Activated CD4-positive, alpha-beta T cell treated with anti-CD3 and anti-CD28 coated beads, Interleukin-2, amount 50 U/mL, for 16 hours (primary cell): ENCODE data around the gene LRRC51.

Experiments
- DNase-seq: peaks from one replicate; pipeline ENCODE4 v3.0.0-alpha.2; 2020

LRRC51 gene

GRCh38 chr11:72080326-72081183 is at the start of gene LRRC51, which contains the start of gene NUMA1:
LRRC51 (plus strand) TSS chr11:72080850; CDS start chr11:72089084, 8,234 bp downstream.
NUMA1 (minus strand) TSS chr11:72080542; CDS start chr11:72035943, 44,599 bp downstream.
- peak; percentile 100 for DNase-seq

- DNase-seq, result no peak
Measured at GRCh38 chr11:72036687-72037086, 44.0 kb upstream of the LRRC51 start.

DNA sequence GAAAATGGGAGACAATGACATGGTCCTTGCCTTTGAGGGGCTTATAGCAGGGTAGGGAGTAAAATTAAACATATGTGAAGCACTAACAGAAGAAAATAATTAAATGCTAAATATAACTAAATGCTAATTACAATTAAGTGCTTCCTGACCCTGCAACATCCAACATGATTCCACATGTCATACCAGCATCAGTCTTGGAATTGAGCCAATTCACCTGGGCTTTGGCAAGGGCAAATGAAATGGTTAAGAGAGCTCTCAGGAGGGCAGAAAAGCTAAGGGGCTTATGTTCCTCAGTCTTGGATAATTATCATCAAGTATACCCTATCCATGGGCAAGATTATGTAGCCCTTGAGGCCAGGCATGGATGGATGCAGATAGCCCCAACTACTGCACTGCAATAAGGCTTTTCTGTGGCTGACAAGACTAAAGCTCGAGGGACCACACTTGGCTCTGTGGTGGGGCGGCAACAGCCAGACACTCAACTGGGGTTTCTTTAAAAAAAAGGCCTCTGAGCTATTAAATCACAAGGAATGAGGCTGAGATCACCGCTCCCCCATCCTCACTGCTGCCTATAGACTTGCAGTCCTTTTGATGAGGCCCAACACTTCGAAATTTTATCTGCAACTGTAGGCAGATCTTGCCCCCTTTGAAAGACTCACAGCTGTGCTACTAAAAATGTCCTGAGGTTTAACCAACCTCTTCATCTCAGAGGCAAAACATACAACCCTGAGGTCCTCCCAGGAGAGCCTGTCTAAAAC is 42.9 kb upstream of the LRRC51 start:
- DNase-seq, result no peak

- no peak for DNase-seq
Measured at GRCh38 chr11:72038491-72038890, 42.2 kb upstream of the LRRC51 start.

DNA sequence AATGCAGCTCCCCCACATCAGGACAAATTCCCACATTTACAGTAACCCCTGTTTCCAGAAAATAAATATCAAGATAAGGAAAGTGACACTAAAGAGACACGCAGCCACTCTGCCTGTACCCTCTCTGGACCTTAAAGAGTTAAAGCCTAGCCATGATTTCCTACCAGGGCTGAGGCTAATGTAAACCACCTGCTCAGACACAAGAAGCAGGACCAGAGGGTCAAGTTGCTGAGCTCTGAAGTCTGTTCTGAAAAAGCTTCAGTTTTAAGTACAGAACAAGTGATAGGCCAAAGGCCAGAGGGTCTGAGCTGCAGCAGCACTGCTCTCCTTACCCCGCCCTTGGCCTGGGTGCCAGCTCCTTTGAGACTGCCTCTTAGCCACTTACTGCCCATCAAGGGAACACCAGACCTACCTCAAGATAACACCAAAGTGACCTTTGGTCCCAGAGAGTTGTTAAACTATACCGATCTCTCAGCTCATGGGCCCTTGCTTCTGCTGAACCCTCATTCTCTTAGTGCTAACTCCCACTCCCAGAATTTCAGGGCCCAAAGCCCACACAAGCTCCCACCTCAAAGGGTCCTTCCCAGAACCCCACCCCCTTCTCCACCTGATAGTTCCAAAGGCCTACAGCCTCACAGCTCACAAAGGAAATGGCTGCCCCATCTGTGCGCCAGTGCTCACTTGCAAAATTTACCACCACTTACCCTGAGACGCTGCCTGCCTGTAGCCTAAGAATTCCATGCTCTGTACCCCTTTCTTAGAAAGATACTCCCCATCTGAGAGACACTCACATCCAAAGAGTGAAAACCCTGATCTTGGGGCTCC is 41.4 kb upstream of the LRRC51 start:
- no peak for DNase-seq

GRCh38 chr11:72039856-72040401 is 40.7 kb upstream of the LRRC51 start:
- no peak for DNase-seq

DNA sequence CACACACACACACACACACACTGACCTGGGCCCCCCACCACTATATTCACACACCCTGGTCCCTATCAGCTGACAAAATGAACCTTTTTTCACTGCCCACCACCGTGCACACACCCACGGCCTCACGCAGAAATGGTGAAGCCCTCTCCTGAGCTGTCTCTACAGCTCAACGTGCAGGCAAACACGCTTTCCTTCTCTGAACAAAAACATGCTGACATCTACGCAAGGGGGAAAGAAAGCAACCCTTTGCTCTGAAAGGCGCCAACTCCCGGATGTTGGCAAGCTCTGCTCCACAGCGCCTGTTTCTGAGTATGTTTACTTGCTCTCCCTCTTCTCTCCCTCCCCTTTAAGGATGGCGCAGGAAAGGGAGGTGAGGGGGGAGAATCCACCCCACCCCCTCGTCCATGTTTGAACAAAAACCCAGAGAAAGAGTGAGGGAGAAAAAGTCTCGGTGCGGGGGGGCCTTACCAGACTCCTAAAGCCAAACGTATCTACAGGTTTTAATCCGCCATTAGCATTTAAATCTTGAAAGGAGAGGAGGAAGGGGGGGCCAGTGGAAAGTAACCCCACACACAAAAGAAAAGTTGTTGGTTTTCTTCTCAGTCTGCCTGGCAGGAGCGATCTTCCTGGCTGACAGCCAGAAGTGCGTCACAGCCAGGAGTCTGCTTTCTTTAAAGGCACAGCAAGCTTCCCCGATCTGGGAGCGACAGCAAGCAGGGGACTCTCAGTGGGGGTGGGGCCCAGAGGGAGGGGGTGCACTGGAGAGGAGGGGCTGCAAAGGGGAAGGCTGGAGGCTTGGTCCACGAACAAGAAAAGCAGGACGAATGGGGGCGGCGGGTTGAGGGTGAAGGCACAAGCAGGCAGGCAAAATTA is 39.9 kb upstream of the LRRC51 start:
- peak; percentile 57 for DNase-seq

DNA sequence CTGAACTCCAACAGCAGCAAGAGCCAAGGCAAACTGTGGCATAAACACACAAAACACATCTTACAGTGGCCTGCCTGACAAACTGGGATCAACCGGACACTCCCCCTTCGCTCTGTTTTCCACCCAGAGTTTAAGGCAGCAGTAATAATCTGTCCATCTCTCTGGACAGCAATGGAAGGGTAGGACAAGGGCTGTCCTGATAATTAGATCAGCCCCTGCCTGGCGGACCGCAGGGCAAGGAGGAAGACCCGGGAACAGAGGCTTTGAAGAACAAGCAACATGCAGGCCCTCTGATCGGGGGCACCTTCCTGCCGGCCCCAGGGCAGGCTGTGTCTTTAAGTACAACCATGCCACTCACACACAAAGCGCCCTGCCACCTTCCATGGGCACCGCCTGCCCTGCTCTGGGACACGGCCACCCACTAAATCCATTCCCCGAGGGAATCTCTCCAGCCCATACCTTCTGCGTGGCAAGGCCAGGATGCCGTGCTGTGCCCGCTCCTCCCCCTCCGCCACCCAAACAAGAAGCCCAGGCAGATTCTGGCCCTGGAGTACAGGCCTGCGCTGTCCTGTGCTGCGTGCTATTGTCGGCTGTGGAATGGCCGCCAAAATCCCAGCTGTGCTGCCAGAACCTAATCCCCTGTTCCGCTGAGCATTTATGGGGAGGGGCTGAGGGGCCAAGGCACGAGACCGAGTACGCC is 39.1 kb upstream of the LRRC51 start:
- DNase-seq, result no peak

DNA sequence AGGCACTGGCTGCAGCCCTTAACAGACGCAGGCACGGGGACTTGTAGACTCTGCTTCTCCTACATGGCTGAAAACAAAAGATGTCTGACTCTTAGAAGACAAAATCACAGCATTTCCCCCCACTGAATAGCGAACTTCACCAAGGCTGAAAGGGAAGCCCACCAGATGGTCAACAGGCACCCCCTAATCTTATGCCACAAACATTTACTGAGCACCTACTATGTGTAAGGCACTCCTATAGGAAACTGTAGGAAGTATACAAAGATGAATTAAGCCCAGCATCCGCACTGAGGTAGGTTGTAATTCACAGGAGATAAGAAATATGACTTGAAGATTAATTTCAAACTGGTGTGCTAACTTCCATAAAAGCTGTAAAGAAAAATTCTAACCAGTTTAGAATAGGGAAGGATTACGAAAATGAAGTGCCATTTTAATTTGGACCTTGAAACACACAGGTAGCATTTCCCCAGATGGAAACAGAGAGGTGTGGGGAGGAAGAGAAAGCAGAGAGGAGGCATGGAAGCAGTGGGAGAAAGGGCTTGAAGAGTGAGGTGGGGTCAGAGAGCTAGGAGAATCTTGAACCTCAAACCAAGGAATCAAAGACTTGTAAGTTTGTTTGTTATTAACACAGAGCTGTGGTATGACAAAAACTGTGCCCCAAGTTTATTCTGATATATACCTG is 38.4 kb upstream of the LRRC51 start:
- no peak for DNase-seq

DNA sequence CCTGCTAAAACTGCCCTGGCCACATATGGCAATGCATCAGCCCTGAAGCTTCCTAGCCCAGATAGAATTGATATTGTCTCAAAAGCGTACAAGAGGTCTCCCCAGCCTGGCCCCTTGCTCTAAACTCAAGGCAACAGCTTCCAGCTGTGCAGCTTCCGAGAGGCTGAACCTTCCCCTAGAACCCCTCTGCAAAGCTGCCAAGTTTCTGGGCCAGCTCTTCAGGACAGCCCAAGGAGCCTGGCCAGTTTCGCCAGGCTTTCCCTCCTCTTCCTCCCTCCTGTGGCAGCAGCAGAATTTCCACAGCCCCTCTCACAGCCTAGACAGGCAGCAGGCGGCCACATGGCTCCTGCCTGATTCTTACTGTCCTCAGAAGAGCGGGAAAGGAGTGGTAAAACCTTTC is 34.8 kb upstream of the LRRC51 start:
- DNase-seq, result no peak

DNA sequence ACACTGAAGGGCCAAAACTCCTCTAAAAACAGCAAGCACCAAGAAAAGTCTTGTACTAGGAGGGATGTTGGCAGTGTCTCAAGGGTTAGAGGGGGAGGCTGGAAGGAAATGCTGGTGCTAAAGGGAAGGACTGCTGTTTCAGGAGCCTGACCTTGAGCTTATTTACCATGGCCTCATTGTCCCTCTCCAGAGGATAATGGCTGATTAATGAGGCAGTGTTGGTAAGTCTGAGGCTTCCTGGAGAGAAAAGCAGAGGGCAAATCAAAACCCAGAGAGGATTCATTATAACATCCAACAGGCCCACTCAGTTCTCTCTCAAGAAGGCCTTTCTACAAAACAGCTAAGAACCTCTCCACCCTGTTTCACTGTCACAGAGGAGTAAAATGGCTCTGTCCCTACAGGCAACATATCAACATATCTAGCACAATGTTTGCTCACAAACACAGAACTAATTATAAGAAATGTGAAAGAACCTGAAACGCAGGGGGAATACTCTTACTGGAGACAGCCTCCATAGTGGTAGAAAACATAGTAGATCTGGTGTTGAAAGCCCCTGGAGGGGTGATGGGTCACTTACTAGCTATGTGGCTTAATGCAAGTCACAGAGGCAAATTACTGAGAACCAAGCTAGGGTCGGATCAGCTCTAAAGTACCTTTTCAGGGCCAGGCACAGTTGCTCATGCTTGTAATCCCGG is 31.7 kb upstream of the LRRC51 start:
- DNase-seq, result no peak

DNA sequence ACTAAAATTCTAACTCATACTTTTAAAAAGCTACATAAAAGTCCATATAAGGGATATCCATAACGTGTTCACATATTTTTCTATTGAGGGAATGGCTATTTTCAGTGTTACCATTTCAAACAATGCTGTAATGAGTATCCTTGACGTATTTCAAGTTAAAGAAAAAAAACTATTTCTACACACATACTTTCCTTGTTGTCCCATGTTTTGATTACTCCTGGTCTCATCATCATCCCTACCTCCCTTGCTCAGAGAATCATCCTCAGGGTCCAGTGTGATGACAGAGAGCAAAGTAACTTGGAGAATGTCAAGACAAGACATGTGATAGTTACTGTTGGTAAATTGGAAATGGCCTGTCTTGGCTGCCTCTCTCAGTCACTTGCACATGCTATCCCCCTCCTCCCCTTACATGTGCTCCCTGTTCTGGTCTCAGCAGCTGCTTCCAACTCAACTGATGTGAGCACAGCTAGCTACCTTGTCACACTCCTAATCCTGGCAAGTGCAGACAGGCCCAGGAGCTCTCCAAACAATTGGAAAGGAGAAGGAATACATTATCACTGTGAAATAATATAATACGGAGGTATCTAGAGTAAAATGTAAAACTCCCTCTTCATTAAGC is 22.1 kb upstream of the LRRC51 start:
- DNase-seq, result no peak

DNA sequence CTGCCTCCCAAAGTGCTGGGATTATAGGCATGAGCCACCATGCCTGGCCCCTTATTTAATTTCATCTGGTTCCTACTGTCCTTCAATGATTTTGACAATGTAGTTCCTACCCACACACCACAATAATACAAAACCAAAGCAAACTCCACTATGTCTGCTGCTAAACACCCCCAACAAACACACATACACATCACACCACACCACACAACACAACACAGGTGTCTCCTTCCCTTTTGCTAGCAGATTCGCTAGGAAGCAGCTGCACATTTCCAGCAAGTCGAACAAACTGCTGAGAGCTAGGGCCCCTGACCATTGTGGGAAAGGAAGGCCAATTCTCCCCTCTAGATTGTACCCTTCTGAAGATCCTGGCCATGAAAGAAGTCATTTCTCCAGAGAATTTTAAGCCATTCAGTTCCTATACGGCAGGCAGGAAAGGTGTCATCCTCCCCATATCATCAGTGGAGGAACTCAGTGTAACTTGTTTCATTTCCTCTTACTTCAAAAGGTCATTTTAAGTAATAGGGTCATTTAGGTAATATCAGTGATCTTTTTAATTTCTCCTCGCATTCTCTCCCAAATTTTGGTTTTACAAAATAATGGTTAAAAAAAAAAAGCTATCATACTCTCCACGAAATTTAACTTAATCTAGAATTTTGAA is 18.8 kb upstream of the LRRC51 start:
- DNase-seq, result no peak

DNA sequence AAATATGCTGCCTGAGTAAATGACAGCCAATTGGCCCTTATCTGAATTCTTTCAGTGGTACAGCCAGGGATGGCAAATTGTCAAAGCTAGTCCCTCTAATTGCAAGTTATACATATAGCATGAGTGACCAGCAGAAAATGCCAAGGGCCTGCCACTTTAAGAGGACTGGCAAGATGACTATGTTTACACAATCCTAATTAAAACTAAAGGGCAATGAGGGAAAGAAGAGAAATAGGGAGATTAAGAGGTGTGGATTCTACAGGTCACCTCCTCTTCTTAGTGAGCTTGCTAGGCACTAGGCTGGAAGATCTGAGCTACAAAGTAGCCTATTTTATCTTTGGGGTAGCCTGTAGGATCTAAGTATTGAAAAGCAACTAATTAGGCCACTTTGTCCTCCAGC is 13.8 kb upstream of the LRRC51 start:
- DNase-seq, result no peak

DNA sequence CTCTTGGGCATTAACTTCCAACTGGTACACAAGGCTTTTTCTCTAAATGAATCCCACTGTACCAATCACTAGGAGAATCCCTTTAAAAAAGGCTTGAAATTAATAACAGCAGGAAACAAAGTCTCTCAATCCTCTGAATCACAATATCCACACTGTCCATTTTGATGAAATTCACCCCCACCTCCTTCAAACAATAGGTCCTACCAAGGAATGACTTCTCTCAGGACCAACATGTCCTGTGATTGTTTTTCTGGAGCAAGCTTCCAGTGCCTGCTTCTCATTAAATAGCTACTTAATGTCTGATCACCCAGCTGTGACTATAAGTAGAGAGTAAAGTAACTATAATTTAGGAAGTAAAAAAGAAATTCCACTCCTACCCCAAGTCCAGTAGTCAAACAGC is 13.4 kb upstream of the LRRC51 start:
- DNase-seq, result no peak

- no peak for DNase-seq
Measured at GRCh38 chr11:72067676-72068075, 13.0 kb upstream of the LRRC51 start.

GRCh38 chr11:72069200-72069599 is 11.4 kb upstream of the LRRC51 start:
- DNase-seq, result no peak

- peak; percentile 21 for DNase-seq
Measured at GRCh38 chr11:72069787-72070251, 10.8 kb upstream of the LRRC51 start.

DNA sequence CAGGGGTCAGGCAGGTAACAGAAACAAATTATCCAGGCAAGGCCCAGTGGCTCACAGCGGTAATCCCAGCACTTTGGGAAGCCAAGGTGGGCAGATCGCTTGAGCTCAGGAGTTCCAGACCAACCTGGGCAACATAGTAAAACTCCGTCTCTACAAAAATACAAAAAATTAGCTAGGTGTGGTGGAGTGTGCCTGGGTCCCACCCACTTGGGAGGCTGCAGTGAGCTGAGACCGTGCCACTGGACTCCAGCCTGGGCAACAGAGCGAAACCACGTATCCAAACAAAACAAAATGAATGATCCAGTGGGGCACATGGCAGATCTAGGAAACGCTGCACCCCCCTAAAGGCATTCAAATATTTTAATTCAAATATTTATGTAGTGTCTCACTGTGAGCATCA is 10.2 kb upstream of the LRRC51 start:
- DNase-seq, result no peak
